ENCODE measurements around the gene PLXDC2. TPM values are rescaled to one million over a fixed set of nuclear protein-coding genes. Genes with fewer than 3 reads are reported as not detected.

PLXDC2 gene
- total RNA-seq, 2 experiments from 2014 or later, result 0.04 TPM; not detected in 1

GRCh38 chr10:20233423-20233822 lies 417.2 kb downstream of the PLXDC2 start:
- Mint-ChIP-seq H3K27me3 (no peaks in the 10 kb centered on the region), H3K36me3 (no peaks in the 10 kb centered on the region), H3K4me1 (no peaks in the 10 kb centered on the region), H3K9me3 (peaks cover 7% of the 10 kb centered on the region), H3K4me3 (no peak overlapping the region), H3K27ac (no peak overlapping the region)
- no peak for DNase-seq

DNA sequence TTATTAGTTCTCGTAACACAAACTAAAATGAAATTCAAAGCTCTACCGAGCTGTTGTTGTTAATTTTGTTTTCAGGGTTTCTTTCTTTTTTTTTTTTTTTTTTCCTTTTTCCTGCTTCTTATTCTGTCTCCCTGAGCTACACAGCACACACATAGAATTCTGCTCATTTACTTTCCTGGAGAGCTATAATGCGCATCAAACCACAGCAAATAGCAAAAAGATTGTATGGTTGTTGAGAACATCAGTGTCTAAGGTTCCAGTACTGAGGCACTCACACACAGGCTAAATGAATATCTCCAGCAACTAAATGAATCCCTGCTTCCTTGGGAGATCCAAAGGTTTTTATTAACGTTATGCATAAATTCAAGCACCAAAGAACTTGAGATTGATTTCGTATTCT lies 418.3 kb downstream of the PLXDC2 start:
- no peak overlapping the region for H3K27ac Mint-ChIP-seq
- H3K36me3 Mint-ChIP-seq, result no peaks in the 10 kb centered on the region
- DNase-seq, result no peak
- H3K4me3 Mint-ChIP-seq, result no peak overlapping the region
- no peaks in the 10 kb centered on the region for H3K27me3 Mint-ChIP-seq
- H3K9me3 Mint-ChIP-seq, result no peaks in the 10 kb centered on the region
- H3K4me1 Mint-ChIP-seq, result no peaks in the 10 kb centered on the region

- Mint-ChIP-seq H3K4me3 (no peak overlapping the region), H3K9me3 (no peaks in the 10 kb centered on the region), H3K27me3 (no peaks in the 10 kb centered on the region), H3K36me3 (no peaks in the 10 kb centered on the region), H3K4me1 (no peaks in the 10 kb centered on the region), H3K27ac (no peak overlapping the region)
- no peak for DNase-seq
Observed at GRCh38 chr10:20237091-20237570, 420.9 kb downstream of the PLXDC2 start.

DNA sequence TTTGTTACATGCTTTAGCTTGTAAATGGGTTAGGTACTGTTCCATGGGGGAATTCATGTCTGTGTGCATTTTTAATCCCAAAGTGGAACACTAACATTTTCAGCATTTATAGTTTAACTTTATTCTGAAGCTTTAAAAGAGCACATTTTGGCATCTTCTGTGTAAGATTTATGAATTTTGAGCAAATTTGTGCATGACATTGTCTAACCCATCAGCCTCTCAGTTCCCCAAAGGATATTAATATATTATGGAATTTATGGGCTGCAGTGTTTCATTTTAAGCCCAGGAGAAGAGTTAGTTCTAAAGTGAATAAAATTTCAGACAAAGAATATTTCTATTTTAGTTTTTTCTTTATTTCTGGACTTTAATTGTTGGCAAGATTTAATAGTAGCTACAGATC lies 421.4 kb downstream of the PLXDC2 start:
- H3K4me1 Mint-ChIP-seq, result no peaks in the 10 kb centered on the region
- H3K36me3 Mint-ChIP-seq, result no peaks in the 10 kb centered on the region
- no peak overlapping the region for H3K27ac Mint-ChIP-seq
- no peaks in the 10 kb centered on the region for H3K27me3 Mint-ChIP-seq
- no peaks in the 10 kb centered on the region for H3K9me3 Mint-ChIP-seq
- no peak overlapping the region for H3K4me3 Mint-ChIP-seq
- no peak for DNase-seq

DNA sequence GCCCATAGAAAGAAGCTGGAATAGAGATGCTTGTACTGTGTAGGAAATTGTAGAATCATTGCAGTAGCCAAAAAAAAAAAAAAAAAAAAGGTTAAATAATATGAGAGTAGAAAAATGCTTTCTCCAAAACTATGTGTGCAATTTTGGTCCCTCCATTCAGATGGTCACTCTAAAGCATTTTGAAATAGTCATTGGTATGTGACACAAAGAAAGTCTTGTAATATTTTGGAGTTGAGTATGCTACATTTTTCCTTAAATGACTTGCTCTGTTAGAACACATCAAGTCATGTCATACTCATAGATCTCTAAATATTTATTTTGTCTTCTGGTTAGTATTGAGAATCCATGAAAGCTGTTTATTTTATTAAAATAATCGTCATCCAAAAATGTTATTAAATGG lies 424.4 kb downstream of the PLXDC2 start:
- H3K9me3 Mint-ChIP-seq, result no peaks in the 10 kb centered on the region
- no peaks in the 10 kb centered on the region for H3K27me3 Mint-ChIP-seq
- DNase-seq, result no peak
- no peak overlapping the region for H3K27ac Mint-ChIP-seq
- H3K4me1 Mint-ChIP-seq, result no peaks in the 10 kb centered on the region
- no peak overlapping the region for H3K4me3 Mint-ChIP-seq
- H3K36me3 Mint-ChIP-seq, result no peaks in the 10 kb centered on the region

GRCh38 chr10:20247454-20247853 lies 431.2 kb downstream of the PLXDC2 start:
- Mint-ChIP-seq H3K27ac (no peak overlapping the region), H3K9me3 (no peaks in the 10 kb centered on the region), H3K27me3 (no peaks in the 10 kb centered on the region), H3K4me3 (no peak overlapping the region), H3K4me1 (no peaks in the 10 kb centered on the region), H3K36me3 (no peaks in the 10 kb centered on the region)
- DNase-seq, result no peak

DNA sequence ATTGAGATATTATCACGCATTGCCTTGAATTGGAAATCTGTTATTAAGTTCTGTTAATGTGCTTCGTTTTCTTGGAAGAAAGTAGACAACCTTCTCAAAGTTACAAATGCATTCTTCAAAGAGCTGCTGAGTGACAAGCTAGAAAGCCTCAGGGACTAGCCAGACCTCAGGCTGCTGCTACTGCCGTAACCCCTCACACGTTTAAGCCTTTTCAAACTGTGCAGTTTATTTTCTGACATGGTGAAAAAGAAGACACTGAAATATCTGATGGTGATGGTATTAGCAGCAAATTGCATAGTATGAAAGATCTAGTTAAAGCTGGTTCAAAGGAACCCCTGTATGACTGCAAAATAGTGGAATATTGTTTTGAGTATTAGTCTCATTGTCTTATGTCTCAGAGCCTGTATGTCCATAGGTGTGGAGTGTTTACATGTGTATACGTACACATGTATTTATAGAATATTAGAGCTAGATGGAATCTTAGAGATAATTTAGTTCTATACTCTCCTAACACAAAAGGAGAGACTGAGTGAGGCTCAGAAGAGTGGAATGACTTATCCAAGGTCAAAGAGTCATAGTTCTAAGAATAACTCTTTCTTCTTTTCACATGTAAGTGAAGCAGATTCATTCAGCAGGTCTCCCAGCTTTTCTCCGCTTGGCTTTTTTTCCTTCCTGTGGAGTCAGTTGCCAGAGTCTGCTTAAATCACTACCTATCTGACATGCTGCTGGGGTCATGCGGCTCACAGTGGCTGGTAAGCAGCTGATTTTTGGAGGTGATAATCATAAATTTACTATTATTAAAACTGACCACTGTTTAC lies 431.9 kb downstream of the PLXDC2 start:
- no peak for DNase-seq
- no peaks in the 10 kb centered on the region for H3K4me1 Mint-ChIP-seq

GRCh38 chr10:20254078-20254477 lies 437.8 kb downstream of the PLXDC2 start:
- H3K27me3 Mint-ChIP-seq, result no peaks in the 10 kb centered on the region
- H3K4me3 Mint-ChIP-seq, result no peak overlapping the region
- no peaks in the 10 kb centered on the region for H3K36me3 Mint-ChIP-seq
- no peaks in the 10 kb centered on the region for H3K9me3 Mint-ChIP-seq
- H3K27ac Mint-ChIP-seq, result no peak overlapping the region
- DNase-seq, result no peak
- H3K4me1 Mint-ChIP-seq, result no peaks in the 10 kb centered on the region

More for the DNA sequence above, 431.9 kb downstream of the PLXDC2 start:
- Mint-ChIP-seq H3K27ac (no peak overlapping the region), H3K36me3 (no peaks in the 10 kb centered on the region), H3K4me3 (no peak overlapping the region), H3K27me3 (no peaks in the 10 kb centered on the region), H3K9me3 (no peaks in the 10 kb centered on the region)

- Mint-ChIP-seq H3K27ac (no peak overlapping the region), H3K36me3 (no peaks in the 10 kb centered on the region), H3K27me3 (no peaks in the 10 kb centered on the region), H3K9me3 (no peaks in the 10 kb centered on the region), H3K4me3 (no peak overlapping the region), H3K4me1 (no peaks in the 10 kb centered on the region)
- no peak for DNase-seq
Observed at GRCh38 chr10:20254497-20254896, 438.3 kb downstream of the PLXDC2 start.

GRCh38 chr10:20256969-20257368 lies 440.7 kb downstream of the PLXDC2 start:
- H3K9me3 Mint-ChIP-seq, result no peaks in the 10 kb centered on the region
- no peak overlapping the region for H3K4me3 Mint-ChIP-seq
- DNase-seq, result no peak
- H3K4me1 Mint-ChIP-seq, result no peaks in the 10 kb centered on the region
- H3K27ac Mint-ChIP-seq, result no peak overlapping the region
- H3K27me3 Mint-ChIP-seq, result no peaks in the 10 kb centered on the region
- no peaks in the 10 kb centered on the region for H3K36me3 Mint-ChIP-seq

- no peaks in the 10 kb centered on the region for H3K27me3 Mint-ChIP-seq
- H3K27ac Mint-ChIP-seq, result no peak overlapping the region
- no peaks in the 10 kb centered on the region for H3K9me3 Mint-ChIP-seq
- no peaks in the 10 kb centered on the region for H3K36me3 Mint-ChIP-seq
- no peaks in the 10 kb centered on the region for H3K4me1 Mint-ChIP-seq
- DNase-seq, result no peak
- H3K4me3 Mint-ChIP-seq, result no peak overlapping the region
Observed at GRCh38 chr10:20257422-20257821, 441.2 kb downstream of the PLXDC2 start.

DNA sequence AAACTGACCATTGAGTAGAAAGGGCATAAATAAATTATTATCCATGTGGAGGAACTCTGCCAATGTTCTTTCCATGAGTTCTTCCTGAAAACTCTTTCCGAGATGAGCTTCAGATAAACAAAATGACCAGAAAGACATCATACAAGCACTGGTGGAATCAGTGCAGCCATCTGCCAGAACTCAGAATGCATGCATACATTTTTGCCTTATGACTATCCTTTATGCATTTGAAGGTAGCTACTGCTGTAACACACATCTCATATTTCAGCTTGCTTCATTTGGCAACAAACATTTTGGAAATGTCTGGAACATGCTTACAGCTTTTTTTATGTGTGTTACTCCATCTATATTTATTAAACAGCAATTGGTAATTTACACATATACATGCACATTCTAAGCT lies 448.9 kb downstream of the PLXDC2 start:
- Mint-ChIP-seq H3K27ac (no peak overlapping the region), H3K9me3 (no peaks in the 10 kb centered on the region), H3K4me3 (no peak overlapping the region), H3K27me3 (no peaks in the 10 kb centered on the region), H3K4me1 (no peaks in the 10 kb centered on the region), H3K36me3 (no peaks in the 10 kb centered on the region)
- no peak for DNase-seq

DNA sequence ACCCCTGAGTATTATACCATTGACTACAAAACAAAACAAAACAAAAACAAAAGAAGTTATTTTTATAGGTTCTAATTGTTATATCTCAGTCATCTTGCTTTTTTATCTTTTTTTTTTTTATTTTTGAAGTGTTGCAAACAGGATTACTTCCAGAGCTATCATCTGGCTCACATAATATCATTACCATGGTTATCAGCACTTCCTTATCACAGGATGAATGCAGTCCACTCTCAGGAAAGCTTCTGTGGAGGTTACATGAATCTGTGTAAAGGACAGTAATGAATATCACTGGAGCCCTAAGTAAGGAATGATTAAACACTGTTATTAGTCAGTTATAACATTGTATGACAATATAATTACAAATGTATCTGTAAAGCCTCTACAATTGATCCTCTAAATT lies 451.5 kb downstream of the PLXDC2 start:
- H3K4me1 Mint-ChIP-seq, result no peaks in the 10 kb centered on the region
- H3K4me3 Mint-ChIP-seq, result no peak overlapping the region
- no peaks in the 10 kb centered on the region for H3K27me3 Mint-ChIP-seq
- H3K36me3 Mint-ChIP-seq, result no peaks in the 10 kb centered on the region
- no peak for DNase-seq
- H3K9me3 Mint-ChIP-seq, result no peaks in the 10 kb centered on the region
- H3K27ac Mint-ChIP-seq, result no peak overlapping the region

DNA sequence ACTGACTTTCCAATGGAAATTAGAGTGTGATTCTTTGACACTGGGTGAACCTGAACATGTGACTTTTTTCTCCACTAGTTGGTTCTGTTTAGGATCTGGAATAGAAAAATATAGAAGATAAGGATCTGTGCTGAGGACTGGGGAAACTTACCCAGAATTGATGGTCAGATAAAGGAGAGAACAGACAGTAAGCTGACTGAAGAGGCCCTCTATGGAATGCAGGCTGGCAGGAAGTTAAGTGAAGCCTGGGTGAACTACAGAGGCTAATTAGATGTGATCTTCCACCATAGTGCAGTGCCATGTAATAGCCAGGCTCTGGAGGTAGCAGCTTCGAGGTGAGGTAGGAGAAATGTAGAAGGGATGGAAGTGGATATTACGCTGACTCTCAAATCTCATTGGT lies 455.3 kb downstream of the PLXDC2 start:
- DNase-seq, result no peak
- H3K4me1 Mint-ChIP-seq, result no peaks in the 10 kb centered on the region
- no peak overlapping the region for H3K4me3 Mint-ChIP-seq
- H3K9me3 Mint-ChIP-seq, result no peaks in the 10 kb centered on the region
- H3K36me3 Mint-ChIP-seq, result no peaks in the 10 kb centered on the region
- no peaks in the 10 kb centered on the region for H3K27me3 Mint-ChIP-seq
- H3K27ac Mint-ChIP-seq, result no peak overlapping the region

- Mint-ChIP-seq H3K27ac (no peak overlapping the region), H3K4me1 (no peaks in the 10 kb centered on the region), H3K4me3 (no peak overlapping the region), H3K27me3 (no peaks in the 10 kb centered on the region), H3K9me3 (no peaks in the 10 kb centered on the region), H3K36me3 (no peaks in the 10 kb centered on the region)
- no peak for DNase-seq
Observed at GRCh38 chr10:20272608-20273007, 456.4 kb downstream of the PLXDC2 start.

DNA sequence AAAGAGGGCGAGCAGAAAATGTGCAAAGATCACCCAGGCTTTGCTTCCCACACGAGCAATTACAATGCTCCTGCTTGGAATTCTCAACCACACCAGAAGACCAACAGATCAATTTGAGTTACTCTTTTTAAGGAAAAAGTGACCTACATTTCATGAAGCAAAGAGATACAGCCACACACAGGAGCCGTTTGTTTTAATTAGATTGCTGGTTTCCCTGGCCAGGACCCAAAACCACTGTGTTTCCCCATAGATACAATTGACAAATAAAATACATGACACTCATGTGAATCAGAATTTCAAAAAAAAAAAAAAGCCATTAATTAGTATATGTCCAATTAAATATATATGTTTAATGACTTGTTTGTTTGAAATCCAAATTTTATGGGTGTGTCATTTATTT lies 458.3 kb downstream of the PLXDC2 start:
- H3K27me3 Mint-ChIP-seq, result no peaks in the 10 kb centered on the region
- H3K9me3 Mint-ChIP-seq, result no peaks in the 10 kb centered on the region
- H3K4me3 Mint-ChIP-seq, result no peak overlapping the region
- H3K4me1 Mint-ChIP-seq, result no peaks in the 10 kb centered on the region
- DNase-seq, result no peak
- no peak overlapping the region for H3K27ac Mint-ChIP-seq
- no peaks in the 10 kb centered on the region for H3K36me3 Mint-ChIP-seq
